Natural killer cell treated with Interleukin-12 subunit alpha and Interleukin-12 subunit beta and Interleukin-15 and Interleukin-18, amount 100 ng/mL, for 72 hours (primary cell): ENCODE results near the gene SFI1. TPM values are rescaled to one million over a fixed set of nuclear protein-coding genes. Genes with fewer than 3 reads are reported as not detected.

Experiments
- ATAC-seq, 2 donors: fragments of 150-1000 bp; cut with Tn5 transposase in 1 of 2; sonication (Bioruptor Pico), chemical (Tn5 transposase) in 1 of 2; 2 replicates each; pipeline ENCODE4 v1.10.0; 2021
- DNase-seq: peaks from one replicate; pipeline ENCODE4 v3.0.0; 2022; ENCODE audit warnings: low spot score
- H3K27ac Mint-ChIP-seq, 2 donors: 1 replicate in 1 of 2; 2 replicates in 1 of 2; pipeline ENCODE4 v1.8.0; 2022; ENCODE audit warnings: mixed read lengths in 2 of 2, mild to moderate bottlenecking in 1 of 2, moderate library complexity in 1 of 2
- H3K27me3 Mint-ChIP-seq, 2 donors: 1 replicate in 1 of 2; 2 replicates in 1 of 2; pipeline ENCODE4 v1.8.0; 2022; ENCODE audit warnings: mixed read lengths in 2 of 2
- H3K36me3 Mint-ChIP-seq: one replicate; pipeline ENCODE4 v1.8.0; 2022; ENCODE audit warnings: mixed read lengths
- H3K4me1 Mint-ChIP-seq, 2 donors: 1 replicate in 1 of 2; 2 replicates in 1 of 2; pipeline ENCODE4 v1.8.0; 2022; ENCODE audit warnings: low read depth in 2 of 2, mixed read lengths in 2 of 2, mild to moderate bottlenecking in 1 of 2
- H3K4me3 Mint-ChIP-seq: one replicate; pipeline ENCODE4 v1.8.0; 2022; ENCODE audit warnings: mixed read lengths
- H3K9me3 Mint-ChIP-seq: 2 replicates; pipeline ENCODE4 v1.8.0; 2022; ENCODE audit warnings: mixed read lengths
- total RNA-seq, 2 donors: library from RNA; stranded (reverse); gene quantifications; one replicate each; pipeline ENCODE4 v1.2.3, GENCODE V29; 2022

The SFI1 gene
- total RNA-seq, 2 donors from 2014 or later: 213 to 332 TPM

DNA sequence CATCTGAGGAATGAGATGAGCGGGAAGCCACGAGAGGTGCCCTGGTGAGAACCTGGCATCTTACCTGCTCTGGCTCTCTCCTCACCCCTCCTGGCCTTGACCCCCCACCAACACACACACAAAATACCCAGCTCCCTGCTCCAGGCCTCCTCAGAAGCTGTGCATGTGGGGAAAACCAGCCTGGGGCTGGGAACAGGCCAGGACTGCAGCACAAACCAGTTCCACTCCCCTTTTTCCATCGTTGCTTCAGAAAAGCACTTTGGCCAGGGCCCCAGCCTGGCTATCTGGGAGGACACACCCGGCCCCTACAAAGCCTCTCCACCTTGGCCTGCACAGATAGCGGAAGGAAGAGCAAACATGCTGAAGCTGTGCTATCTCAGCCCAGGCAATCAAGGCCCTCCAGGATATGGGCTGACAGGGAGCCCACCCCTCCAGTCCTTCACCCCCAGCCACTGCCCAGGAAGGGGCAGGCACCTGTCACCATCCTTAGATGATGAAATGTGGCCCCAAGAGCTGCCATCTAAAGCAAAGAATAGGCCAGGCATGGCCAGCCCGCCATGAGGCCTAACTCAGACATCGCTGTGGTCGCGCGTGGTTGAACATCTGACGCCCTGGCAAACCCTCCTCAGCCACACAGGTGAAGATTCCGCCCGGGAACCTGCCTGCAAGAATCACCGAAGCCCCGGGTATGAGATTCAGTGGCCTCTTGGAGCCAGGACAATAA is 130.3 kb downstream of the SFI1 start:
- H3K4me3 Mint-ChIP-seq: no peak overlapping the region
- peak overlapping the region; percentile 69 to 85 for H3K27ac Mint-ChIP-seq
- no peak for DNase-seq
- H3K9me3 Mint-ChIP-seq: no peaks in the 10 kb centered on the region
- H3K27me3 Mint-ChIP-seq: no peaks in the 10 kb centered on the region
- H3K36me3 Mint-ChIP-seq: no peaks in the 10 kb centered on the region
- peaks cover 21 to 56% of the 10 kb centered on the region in 2 donors for H3K4me1 Mint-ChIP-seq
- no peak for ATAC-seq

DNA sequence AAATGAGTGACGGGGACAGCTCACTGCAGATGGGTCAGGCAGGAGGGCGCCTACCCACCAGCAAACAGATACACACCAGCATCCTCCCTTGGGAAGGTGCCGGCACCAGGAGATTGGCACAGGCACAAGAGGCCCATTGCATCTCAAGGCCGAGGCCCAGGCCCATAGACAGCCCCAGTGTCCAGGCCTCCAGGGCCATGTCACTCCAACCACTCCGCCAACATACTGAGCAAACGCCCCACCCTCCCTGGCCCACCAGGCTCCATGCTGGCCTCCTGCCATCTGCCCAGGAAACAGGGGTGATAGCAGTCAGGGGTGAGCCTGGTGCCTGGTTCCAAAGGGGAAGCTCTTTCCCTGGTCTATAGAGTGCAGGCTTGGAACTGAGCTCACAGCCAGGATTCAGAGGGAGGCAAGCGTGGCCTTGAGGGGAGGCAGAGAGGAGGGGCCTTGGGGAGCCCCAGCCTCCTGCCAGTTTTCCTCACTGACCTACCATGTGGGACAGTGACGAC is 130.9 kb downstream of the SFI1 start:
- H3K4me3 Mint-ChIP-seq: no peak overlapping the region
- no peaks in the 10 kb centered on the region for H3K27me3 Mint-ChIP-seq
- peaks cover 16 to 51% of the 10 kb centered on the region in 2 donors for H3K4me1 Mint-ChIP-seq
- ATAC-seq (no peak), DNase-seq (no peak)
- peak overlapping the region; percentile 69 to 85 for H3K27ac Mint-ChIP-seq
- no peaks in the 10 kb centered on the region for H3K9me3 Mint-ChIP-seq
- no peaks in the 10 kb centered on the region for H3K36me3 Mint-ChIP-seq

DNA sequence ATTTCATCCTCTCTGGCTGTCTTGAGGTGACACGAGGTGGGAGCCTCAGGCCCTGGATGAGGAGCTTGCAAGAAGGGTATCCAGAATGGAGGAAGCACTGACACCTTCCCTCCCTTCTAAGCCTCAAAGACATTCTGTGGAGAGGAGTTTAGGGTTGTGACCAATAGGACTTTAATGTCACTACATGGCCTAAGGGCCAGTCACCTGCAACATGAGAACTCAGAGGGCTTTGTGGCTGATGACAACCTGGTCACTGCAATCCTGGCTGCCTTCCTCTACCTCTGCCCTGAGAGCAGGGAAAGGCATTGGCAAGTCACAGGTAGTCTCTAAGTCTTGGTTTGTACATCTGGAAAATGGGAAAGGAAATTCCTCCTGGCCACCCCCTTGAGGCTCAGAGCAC is 132.0 kb downstream of the SFI1 start:
- Mint-ChIP-seq H3K9me3 (no peaks in the 10 kb centered on the region), H3K27ac (peak overlapping the region; percentile 69 to 85), H3K36me3 (no peaks in the 10 kb centered on the region), H3K27me3 (no peaks in the 10 kb centered on the region), H3K4me3 (peak overlapping the region; percentile 68), H3K4me1 (peaks cover 16 to 51% of the 10 kb centered on the region in 2 donors)
- ATAC-seq (no peak), DNase-seq (no peak)

DNA sequence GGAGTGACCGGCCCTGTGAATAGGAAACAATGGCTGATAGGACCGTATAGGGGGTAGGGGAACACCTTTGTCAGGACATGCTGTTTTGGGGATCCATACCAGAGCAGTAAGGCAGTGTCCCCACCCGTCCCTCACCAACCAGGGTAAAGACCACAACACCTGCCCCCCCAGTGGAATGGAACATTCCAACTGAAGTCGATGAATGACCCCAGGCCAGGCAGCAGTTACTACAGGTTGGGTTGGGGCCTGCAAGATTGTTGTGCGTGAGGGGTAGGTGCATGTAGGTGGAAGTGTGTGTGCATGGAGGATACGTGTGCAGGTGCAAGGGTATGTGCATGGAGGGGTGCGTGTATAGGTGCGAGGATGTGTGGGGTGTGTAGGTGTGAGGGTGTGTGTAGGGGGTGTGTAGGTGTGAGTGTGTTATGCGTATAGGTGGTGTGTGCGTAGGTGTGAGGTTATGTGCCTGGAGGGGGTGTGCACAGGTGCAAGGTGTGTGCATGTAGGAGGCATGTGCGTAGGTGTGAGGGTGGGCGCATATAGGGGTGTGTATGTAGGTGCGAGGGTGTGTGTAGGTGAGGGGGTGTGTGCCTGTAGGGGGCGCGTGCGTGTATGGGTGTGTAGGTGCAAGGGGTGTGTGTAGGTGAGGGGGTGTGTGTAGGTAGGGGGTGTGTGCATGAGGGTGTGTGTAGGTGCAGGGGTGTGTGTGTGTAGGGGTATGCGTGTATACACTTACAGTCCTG is 132.8 kb downstream of the SFI1 start:
- H3K9me3 Mint-ChIP-seq: no peaks in the 10 kb centered on the region
- no peaks in the 10 kb centered on the region for H3K36me3 Mint-ChIP-seq
- H3K27ac Mint-ChIP-seq: peak overlapping the region; percentile 69 to 85
- H3K4me3 Mint-ChIP-seq: peak overlapping the region; percentile 68
- peaks cover 21 to 55% of the 10 kb centered on the region in 2 donors for H3K4me1 Mint-ChIP-seq
- no peaks in the 10 kb centered on the region for H3K27me3 Mint-ChIP-seq
- ATAC-seq (no peak), DNase-seq (no peak)

DNA sequence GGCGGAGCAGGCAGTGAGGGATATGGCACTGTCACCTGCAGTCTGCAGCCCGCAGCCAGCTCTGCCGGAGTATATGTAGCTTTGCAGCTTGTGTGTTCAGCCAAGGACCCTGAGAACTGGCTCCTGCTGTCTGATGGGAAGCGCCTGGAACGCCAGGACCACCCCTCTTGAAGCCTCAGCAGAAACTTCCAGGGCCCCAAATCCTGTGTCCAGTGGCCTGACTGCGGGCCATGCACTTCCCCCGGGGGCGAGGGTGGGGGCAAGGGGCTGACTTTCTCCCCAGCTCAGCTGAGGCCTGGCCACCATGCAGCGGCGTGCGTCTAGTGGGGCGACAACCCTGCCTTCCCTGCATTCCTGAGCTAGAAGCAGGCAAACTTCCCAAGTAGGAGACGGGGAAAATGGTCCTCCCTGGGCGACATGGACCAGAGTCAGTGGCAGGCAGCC is 133.4 kb downstream of the SFI1 start:
- ATAC-seq: no peak
- Mint-ChIP-seq H3K27me3 (no peaks in the 10 kb centered on the region), H3K36me3 (no peaks in the 10 kb centered on the region), H3K27ac (peak overlapping the region; percentile 69 to 85), H3K4me3 (peak overlapping the region; percentile 68), H3K4me1 (peaks cover 21 to 50% of the 10 kb centered on the region in 2 donors), H3K9me3 (no peaks in the 10 kb centered on the region)
- no peak for DNase-seq

DNA sequence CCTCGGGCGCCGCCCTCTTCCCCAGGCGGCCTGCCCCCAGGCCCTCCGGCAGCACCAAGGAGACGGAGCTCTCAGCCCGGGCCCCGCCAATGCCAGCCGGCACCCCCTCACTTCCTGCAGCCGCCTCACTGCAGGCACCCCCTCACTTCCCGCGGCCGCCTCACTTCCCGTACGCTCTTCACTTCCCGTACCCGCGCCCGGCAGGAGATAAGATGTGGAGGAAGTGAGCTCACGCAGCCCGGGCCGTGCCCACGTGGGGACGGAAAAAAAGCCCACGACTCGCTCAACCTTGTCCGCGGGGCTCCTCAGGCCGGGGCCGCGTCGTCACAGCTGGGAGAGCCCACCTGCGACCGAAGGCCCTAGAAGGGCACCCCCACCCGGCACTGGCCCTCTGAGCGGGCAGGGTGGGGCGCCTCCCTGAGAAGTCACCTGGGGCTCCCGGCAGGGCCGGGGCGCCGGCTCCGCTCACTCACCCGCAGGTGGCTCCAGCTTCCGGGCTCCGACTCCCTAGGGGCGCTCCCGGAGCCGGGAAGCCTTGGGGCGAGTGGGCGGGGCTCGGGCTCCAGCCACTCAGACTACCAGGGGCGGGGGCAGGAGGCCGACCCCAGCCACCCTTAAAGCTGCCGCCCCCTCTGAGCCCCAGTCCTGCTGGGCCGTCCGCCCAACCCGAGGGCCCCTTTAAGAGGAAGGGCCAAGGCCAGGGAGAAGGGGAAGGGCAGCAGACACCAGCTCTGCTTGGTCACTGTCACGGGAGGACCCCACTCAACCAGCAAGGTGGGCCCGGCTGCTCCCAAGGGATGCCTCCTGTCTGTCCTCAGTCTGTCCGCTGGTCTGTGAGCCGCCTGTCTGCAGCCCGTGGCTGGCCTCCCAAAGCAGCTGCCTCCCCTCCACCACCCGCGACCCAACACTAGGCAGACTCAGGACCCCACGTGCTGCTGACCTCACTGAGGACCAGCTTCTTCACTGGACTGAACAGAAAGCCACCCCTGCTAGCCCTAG is 134.3 kb downstream of the SFI1 start:
- no peaks in the 10 kb centered on the region for H3K27me3 Mint-ChIP-seq
- peak overlapping the region; percentile 69 to 85 for H3K27ac Mint-ChIP-seq

DNA sequence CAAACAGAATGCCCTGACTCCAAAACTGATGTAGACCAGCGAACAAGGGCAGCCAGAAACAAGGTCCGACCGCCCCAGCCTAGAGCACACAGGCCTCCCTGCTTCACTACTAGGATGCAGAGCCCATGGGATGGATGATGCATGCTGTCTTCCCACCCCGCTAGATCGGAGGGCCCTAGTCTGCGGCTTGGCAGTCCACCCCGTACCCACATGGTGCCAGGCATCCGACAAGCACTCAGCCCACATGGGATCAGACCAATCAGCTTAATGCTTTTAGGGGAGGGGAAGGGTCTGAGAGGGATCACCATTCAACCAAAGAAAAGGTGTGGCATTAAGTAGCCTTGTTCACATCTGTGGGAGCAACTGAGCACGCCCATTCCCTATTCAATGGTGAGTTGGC is 135.1 kb downstream of the SFI1 start:
- Mint-ChIP-seq H3K4me1 (peaks cover 21 to 46% of the 10 kb centered on the region in 2 donors), H3K9me3 (no peaks in the 10 kb centered on the region), H3K27ac (peak overlapping the region; percentile 69 to 85), H3K27me3 (no peaks in the 10 kb centered on the region), H3K36me3 (no peaks in the 10 kb centered on the region), H3K4me3 (peak overlapping the region; percentile 86)
- DNase-seq: no peak
- ATAC-seq: no peak

More for the DNA sequence above, 134.3 kb downstream of the SFI1 start:
- H3K4me3 Mint-ChIP-seq: peak overlapping the region; percentile 86
- H3K36me3 Mint-ChIP-seq: no peaks in the 10 kb centered on the region
- ATAC-seq (peak; percentile 89 to 93), DNase-seq (peak; percentile 92)
- H3K9me3 Mint-ChIP-seq: no peaks in the 10 kb centered on the region
- H3K4me1 Mint-ChIP-seq: peaks cover 21 to 46% of the 10 kb centered on the region in 2 donors

DNA sequence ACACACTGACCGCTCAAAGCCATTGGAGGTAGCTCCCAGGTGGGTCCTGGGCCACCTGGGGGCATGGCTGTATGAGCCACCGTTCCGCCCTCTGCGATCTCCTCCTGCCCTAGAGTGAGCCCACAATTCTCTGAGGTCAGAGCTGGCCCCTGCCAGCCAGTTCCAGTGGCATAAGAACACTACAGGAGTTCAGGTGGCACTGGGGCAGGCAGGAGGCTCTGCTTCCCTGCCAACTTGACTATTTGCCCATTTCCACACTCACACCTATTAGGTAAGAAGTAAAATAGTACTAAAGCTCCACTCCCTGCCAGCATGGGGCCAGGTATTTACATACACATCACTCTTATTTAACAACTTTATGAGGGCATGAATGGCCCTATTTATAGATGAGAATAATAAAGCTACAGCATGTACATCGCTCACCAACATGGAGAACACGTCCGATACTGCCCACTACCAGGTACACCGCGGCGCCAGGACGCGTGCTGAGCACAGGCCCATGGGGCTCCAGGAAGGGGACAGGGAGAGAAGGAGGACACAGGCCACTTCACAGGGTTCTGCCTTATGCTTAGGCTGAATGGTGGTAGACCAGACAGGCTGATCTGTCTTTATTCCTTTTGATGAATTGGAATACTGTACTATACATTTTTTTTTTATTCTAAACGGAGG is 139.4 kb downstream of the SFI1 start:
- Mint-ChIP-seq H3K27ac (peak overlapping the region; percentile 28 to 84), H3K27me3 (no peaks in the 10 kb centered on the region), H3K36me3 (no peaks in the 10 kb centered on the region), H3K9me3 (no peaks in the 10 kb centered on the region), H3K4me1 (peaks cover 33 to 43% of the 10 kb centered on the region in 2 donors), H3K4me3 (no peak overlapping the region)
- no peak for ATAC-seq
- DNase-seq: no peak

DNA sequence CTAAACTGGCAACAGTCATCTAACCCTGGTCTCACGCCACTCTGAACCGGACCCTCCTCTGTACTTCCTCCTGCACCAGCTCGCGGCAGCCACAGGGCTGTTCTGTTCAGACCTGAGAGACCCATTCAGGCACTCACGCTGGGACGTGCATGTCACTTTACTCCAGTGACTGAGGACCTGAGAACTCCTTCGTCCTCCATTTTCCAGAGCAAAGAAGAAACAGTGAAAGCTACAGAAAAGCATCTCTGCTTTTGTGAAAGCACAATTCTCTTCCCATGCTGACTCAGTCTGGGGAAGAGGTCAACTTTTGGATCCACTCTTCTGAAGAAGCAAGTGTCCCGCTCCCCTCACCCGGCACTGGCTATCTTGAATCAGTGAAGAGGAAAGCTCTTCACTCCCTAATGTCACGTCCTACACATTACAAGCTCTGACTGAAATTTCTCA is 141.1 kb downstream of the SFI1 start:
- Mint-ChIP-seq H3K27me3 (no peaks in the 10 kb centered on the region), H3K4me1 (peaks cover 37 to 40% of the 10 kb centered on the region in 2 donors), H3K36me3 (no peaks in the 10 kb centered on the region), H3K9me3 (no peaks in the 10 kb centered on the region), H3K4me3 (peak overlapping the region; percentile 84), H3K27ac (peak overlapping the region; percentile 82 to 91)
- DNase-seq (no peak), ATAC-seq (peak; percentile 75 to 76)

DNA sequence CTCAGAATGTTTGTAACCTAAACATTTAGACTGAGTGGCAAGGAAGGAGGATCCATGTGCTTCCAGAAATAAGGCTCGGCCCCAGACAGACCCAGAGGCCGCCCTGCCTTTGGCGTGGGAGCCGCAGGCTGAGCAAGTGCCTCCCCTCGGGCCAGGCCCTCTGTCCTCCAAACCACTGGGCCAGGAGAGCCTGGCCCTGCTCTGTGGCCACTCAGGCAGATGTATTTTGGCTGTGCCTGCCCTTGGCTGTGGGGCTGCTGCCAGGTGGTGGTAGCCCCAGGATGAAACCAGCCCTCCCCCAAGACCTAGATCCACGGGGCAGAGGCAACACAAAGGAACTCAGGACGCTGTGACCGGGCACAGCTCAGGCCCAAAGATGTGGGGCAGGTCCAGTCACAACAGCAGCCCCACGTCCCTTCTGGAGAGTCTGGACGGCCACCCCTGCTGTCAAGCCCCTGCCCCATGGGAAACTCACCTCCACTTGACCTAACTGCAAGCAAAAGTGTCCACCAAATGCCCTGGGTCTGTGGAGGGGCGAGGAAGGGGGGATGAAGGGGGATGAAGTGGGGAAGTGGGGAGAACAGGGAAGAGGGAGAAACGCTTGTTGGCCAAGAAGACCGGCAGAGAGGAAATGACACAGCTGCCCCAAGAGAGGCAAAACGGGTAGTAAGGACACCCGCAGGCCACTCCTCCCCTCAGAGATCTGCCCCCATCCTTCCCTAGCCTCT is 141.7 kb downstream of the SFI1 start:
- no peaks in the 10 kb centered on the region for H3K27me3 Mint-ChIP-seq
- H3K27ac Mint-ChIP-seq: peak overlapping the region; percentile 82 to 91
- peak overlapping the region; percentile 84 for H3K4me3 Mint-ChIP-seq
- H3K9me3 Mint-ChIP-seq: no peaks in the 10 kb centered on the region
- peaks cover 37 to 40% of the 10 kb centered on the region in 2 donors for H3K4me1 Mint-ChIP-seq
- no peaks in the 10 kb centered on the region for H3K36me3 Mint-ChIP-seq
- peak; percentile 76 for DNase-seq
- ATAC-seq: peak; percentile 87 to 89

DNA sequence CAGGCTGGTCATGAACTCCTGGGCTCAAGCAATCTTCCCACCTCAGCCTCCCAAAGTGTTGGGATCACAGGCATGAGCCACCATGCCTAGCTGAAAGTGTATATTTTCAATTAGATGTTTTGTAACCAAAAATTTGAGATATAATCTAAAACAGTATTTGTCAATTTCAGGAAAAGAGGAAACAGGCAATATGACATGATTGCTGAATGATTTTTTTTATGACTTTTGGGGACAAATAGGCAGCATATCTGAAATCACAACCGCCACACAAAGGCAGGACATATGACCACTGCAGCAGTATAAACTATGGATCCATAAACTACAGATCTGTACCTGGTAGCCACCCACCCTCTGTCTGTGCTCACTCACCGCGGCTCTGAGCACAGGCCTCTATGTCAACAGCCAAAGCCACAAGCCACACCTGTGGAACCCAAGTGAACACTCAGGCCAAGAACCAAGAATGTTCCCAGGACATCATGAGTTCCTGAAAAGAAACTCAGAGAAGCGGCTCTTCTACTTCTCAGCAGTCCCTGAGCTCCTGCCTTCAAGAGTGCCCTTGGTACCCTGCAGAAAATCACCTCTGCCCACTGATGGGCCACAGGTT is 143.2 kb downstream of the SFI1 start:
- peak overlapping the region; percentile 82 to 91 for H3K27ac Mint-ChIP-seq
- peaks cover 32 to 36% of the 10 kb centered on the region in 2 donors for H3K4me1 Mint-ChIP-seq
- no peaks in the 10 kb centered on the region for H3K36me3 Mint-ChIP-seq
- no peak for ATAC-seq
- H3K9me3 Mint-ChIP-seq: no peaks in the 10 kb centered on the region
- H3K4me3 Mint-ChIP-seq: peak overlapping the region; percentile 34
- no peak for DNase-seq
- no peaks in the 10 kb centered on the region for H3K27me3 Mint-ChIP-seq
